IPS DF 4.7 (cell line): ENCODE data around the gene CFAP73.

Experiments used
- DNase-seq: peaks from one replicate; pipeline ENCODE4 v3.0.0-alpha.2; 2013; ENCODE audit warnings: low spot score; ENCODE audit errors: extremely low read depth

Gene CFAP73

DNA sequence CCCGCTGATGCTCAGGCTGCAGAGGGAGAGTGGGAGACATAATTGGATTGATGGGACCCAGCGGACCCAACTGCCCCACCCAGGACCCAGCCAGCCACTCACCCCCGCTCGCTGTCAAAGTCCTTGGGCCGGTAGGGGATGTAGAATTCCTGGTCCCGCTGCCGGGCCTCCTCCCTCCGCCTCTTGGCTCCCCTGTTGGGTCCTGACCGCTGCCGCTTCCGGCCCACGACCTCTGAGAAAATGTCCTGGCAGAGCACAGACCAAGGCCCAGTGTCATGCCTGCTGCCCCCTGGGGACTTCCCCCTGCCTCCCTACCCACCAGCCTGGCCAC, 13.5 kb downstream of the CFAP73 start:
- no peak for DNase-seq

DNA sequence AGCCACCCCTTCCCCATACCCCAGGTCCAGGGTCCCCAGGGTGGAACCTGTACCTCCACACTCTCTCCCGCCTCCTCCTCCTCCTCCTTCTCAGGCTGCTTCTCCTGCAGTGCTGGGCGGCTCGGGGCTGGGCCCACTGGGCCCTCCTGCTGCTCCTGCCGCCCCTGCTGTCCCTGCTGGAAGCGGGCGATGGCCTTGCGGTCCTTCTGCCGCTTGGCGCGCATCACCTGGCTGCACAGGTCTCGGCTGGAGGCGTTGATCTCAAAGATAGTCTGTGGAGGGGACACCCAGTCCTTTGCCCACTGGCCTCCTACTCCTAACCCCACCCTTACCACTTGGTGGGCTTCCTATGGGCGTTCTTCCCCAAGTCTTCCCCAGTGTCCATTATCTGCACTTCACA, 14.5 kb downstream of the CFAP73 start:
- no peak for DNase-seq

DNA sequence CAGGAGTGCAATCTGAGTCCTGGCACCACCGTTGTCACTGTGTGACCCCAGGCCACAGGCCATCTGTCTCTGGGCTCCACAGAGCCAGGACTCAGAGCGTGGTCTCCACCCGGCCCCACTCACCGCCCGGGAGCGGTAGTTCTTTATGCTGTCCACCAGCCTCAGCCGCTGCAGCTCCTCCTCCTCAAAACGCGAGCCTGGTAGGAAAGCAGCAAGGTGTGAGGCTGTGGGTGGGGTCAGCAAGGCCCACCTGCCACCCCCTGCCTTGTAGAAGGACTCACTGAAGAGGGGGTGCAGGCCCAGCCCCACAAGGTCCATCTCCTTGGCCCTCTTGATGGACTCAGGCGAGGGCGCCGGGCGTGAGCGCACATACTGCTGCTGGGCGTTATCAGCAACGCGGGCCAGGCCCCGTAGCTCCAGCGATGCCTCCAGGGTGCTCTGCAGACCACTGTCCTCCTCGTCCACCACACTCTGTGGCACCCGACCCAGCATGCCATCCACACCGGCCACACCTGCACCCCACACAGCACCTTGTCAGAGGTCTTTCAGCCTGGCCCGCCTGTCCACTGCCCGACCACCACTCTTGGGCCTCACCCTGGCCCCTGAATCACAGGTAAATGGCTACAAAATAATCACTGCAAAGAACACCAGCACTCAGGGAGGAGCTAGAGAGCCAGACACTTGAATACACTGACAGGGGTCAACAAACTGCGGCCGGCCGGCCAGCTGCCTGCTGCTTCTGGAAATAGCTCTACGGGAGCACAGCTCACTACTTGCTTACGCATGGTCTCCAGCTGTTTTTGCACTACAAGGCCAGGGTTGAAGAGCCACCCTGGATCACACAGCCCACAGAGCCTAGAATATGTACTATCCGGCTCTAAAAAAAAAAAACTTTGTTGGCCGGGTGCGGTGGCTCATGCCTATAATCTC, 16.3 kb downstream of the CFAP73 start:
- DNase-seq, result no peak

DNA sequence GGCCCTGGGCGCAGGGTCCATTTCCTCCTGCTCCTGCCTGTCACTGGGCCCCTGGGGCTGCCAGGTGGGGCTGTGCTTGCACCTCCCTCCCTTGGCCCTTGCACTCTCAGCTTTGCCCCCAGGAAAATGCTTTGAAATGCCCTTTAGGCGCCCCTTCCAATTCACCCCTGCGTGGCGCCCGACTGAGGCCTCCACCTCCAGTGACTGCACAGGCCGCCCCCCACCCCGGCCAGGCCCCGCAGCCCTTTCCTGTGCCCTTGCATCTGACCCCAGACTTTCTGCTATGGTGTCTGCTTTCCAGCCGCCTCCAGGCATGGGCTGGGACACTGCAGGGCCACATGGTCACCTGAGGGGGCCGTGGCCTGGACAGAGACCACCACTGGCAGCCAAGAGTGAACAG, 18.3 kb downstream of the CFAP73 start:
- no peak for DNase-seq

DNA sequence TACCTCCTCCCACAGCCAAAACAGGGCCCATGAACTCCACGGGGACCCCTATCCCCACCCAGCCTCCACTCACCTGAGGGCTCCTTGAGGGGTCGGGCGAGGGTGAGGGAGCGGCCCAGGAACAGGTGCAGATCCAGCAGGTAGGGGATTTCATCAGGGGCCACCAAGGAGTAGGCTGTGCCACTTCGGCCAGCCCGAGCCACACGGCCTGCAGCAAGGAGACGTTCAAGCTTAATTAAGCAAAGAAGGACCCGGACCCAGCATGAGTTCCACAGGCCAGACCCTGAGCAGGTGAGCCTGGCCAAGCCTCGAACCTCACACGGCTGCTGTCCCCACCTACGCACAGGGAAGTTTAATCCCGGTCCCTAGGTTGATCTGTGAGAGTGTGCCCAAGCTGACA, 20.2 kb downstream of the CFAP73 start:
- DNase-seq, result no peak

DNA sequence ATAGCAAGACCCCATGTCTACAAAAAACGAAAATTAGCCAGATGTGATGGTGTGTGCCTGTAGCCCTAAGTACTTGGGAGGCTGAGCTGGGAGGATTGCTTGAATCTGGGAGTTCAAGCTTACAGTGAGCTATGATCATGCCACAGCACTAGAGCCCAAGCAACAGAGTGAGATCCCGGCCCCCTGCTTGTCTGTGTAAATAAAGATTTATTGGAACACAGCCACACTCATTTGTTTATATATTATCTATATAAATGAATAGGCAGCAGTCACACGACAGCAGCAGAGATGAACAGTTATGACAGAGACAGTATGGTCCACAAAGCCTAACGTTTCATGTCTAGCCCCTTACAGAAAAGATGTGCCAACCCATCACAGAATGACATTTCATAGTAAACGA, 20.9 kb downstream of the CFAP73 start:
- DNase-seq, result no peak

DNA sequence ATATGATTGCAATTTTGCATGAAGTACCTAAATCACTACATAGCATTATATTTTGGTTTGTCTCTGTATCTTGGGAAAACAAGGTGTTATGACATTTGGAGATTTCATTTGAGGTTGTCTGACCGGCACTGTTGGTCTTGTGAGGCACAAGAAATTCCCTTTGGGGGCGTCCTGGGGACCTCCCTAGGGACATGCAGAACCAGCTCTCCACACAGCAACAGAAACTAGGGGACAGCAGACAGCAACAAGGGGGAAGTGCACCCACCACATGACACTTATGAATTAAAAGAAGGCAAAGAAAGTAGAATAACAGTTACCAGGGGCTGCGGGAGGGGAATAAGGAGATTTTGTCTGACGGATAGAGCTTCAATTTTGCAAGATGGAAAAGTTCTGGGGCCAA, 21.4 kb downstream of the CFAP73 start:
- DNase-seq, result no peak

DNA sequence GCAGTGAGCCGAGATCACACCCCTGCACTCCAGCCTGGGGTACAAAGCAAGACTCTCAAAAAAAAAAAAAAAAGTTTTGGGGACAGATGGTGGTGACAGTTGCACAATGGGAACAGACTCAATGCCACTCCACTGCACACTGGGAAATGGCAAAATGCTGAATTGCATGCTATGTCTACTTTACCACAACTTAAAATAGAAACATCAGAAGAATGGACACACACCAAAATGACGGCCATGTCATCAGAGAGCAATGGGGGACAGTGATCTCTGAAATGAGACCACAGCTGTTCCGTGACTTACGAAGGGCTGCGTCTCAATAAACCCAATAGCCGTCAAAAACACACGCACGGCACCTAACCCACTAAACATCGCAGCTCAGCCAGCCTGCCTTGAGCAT, 22.0 kb downstream of the CFAP73 start:
- DNase-seq, result no peak

DNA sequence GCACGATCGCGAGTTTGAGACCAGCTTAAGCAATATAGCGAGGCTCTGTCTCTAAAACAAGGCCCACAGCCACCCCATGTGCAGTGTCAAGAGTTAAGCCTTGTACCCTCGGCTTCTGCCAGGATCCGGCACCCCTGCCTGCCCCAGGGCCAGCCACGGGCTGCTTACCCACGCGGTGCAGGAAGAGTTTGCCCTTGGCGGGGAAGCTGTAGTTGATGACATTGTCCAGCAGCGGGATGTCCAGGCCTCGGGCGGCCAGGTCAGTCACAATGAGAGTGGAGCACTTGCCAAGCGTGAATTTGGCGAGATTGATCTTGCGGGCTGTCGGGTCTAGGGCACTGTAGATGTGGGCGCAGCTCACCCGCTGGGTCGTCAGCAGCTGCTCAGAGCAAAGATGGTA, 22.7 kb downstream of the CFAP73 start:
- no peak for DNase-seq

DNA sequence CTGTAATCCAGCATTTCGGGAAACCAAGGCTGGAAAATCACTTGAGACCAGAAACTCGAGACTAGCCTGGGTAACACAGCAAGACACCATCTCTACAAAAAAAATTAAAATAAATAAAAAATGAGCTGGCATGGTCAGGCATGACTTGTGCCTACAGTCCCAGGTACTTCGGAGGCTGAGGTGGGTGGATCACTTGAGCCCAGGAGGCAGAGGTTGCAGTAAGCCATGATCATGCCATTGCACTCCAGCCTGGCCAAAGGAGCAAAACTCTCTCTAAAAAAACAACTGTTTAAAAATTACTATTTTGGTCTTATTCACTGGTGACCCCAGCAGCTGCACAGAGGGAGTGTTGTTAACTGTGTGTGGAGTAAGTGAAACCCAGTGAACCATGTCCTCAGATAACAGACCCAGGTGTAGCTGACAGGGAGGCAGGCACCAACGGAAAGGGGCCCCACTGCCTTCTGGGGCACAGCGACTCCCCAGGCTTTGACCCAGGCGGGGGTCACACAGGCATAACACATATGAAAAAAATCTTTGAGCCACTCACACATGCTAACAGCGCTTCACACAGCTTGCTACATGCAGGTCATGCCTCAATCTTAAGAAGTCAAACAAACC, 23.7 kb downstream of the CFAP73 start:
- no peak for DNase-seq

DNA sequence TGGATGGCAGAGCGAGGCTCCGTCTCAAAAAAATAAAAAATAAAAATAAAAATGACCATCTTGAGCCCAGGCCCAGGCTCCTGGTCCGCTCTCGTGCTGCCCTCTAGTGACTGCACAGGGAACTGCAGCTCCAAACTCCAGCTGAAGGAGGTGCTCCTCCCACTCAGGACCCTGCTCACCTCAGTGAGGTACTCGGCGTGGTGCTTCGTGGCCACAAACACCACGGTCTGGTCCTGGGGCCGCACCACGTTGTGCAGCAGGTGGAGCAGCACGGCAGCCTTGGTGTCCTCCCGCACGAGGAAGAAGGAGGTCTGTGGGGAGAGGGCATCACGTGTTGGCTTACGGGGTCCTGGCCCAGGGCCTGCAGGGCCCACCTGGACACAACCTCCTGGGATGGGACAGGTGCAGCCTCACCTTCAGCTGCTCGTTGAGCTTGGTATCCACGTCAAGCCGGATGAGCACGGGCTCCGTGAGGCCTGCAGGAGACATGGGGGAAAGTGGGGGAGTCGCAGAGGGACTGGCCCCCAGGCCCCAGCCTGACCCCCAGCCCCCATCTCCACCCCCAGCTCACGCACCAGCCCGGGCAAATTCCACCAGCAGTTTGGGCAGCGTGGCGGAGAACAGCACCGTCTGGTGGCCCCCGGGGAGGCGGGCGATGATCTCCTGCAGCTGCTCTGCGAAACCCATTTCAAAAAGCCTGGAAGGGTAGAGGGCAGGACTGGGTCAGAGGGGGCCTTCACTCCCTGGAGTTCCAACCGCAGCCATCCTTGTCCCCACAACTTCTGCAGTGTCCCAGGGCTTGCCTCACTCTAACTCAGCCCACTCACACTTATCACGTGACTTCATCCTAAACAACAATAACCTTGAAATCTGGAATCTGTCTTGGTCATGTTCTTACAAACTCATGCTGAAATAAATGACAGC, 25.2 kb downstream of the CFAP73 start:
- DNase-seq, result no peak

DNA sequence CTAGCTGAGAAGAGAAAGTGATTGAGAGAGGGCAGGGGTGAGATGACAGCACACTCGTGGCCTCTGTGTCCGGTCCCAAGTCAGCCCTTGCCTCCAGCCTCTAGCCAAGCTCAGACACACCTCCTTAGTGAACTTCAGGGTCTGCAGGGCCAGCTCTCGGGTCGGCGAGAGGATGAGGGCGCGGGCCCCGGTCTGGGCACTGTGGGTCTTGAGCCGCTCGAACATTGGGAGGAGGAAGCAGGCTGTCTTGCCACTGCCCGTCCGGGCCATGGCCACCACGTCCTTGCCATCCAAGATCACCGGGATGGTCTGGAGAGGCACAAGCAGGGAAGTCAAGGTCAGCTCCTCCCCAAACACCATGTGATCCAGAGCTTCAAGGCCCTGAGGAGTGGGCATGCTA, 29.5 kb downstream of the CFAP73 start:
- DNase-seq, result no peak

DNA sequence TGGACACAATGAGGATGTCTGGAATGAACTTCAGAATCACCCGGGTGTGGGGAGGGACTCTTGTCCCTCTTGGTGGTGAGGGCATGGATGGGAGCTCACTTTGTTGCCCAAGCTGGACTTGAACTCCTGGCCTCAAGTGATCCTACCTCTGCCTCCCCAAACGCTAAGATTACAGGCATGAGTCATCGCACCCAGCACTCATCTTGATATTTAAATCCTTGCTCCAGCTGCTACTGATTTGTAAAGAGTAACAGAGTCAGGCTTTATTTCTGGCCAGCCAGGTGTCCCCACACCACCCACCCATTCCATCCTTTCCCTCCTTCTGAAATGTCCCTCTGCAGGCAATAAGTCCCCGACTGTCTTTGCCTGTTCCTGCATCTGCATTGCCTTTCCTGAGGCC, 30.8 kb downstream of the CFAP73 start:
- DNase-seq, result no peak

DNA sequence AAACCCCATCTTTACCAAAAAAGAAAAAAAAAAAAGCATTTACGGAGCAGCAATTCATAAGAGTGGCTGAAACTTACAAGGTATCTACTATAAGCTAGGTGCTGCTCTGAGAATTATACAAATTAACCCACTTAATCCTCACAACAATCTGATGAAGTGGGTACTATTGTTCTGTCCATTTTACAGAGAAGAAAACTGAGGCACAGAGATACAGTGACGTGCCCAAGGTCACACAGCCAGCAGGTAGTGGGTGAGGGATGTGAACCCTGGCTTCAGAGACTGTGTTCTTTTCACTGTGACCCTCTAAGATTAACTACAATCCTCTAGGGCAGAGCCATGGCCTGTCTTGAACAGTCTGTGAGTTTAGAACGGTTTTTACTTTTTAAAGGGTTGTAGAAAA, 32.5 kb downstream of the CFAP73 start:
- DNase-seq, result no peak

DNA sequence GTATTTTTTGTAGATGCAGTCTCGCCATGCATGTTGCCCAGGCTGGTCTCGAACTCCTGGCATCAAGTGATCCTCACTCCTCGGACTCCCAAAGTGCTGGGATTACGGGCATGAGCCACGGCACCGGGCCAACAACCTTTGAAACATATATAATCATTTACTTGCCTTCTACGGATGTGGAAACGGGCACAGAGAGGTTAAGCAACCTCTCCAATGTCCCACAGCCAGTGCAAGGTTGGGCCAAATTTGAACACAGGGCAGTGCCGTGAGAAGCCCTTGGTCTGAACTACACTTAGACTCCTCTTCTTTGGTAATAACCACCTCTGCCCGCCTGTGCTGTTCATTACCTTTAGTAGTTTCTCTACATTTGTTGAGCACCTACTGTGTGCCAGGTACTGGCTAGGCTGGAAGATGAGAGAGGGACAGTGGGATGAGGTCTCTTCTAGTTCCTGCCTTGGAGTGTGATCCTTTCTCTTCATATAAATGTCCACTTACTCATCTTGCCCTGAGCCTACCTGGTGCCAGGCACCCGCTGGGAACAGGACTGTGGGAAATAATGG, 33.6 kb downstream of the CFAP73 start:
- no peak for DNase-seq

DNA sequence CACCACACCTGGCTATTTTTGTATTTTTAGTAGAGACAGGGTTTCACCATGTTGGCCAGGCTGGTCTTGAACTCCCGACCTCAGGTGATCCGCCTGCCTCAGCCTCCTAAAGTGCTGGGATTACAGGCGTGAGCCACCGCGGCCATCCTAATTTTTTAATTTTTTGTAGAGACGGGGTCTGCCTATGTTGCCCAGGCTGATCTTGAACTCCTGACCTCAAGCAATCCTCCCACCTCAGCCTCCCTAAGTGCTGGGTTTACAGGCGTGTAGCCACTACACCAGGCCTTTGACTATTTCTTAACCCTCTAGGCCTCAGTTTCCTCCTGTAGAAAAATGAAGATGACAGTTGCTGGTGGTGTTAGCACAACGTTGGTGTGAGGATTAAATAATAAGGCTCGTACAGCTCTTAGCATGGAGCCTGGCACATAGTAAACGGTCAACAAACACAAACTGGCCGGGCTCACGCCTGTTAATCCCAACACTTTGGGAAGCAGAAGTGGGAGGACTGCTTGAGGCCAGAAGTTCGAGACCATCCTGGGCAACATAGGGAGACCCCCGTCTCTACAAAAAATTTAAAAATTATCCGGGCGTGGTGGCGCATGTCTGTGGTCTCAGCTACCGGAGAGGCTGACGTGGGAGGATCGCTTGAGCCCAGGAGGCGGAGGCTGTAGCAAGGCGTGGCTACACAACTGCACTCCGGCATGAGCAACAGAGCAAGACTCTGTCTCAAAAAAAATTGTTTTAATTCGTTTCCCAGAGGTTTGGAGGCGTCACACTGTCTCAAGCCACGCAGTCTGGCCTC, 34.8 kb downstream of the CFAP73 start:
- no peak for DNase-seq

DNA sequence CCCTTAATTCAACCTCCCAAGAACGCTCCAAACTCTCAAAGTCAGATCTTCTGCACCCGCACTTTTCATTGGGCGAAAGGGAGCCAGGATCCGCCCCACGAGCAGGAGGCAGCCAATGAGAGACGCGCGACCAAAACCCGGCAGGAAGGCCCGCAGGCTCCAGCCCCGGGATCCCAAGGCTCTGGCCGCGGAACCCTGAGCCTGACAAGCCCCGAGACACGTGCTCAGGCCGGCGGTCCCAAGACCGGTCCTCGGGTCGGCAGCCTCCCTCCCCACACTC, 35.3 kb downstream of the CFAP73 start:
- no peak for DNase-seq

DNA sequence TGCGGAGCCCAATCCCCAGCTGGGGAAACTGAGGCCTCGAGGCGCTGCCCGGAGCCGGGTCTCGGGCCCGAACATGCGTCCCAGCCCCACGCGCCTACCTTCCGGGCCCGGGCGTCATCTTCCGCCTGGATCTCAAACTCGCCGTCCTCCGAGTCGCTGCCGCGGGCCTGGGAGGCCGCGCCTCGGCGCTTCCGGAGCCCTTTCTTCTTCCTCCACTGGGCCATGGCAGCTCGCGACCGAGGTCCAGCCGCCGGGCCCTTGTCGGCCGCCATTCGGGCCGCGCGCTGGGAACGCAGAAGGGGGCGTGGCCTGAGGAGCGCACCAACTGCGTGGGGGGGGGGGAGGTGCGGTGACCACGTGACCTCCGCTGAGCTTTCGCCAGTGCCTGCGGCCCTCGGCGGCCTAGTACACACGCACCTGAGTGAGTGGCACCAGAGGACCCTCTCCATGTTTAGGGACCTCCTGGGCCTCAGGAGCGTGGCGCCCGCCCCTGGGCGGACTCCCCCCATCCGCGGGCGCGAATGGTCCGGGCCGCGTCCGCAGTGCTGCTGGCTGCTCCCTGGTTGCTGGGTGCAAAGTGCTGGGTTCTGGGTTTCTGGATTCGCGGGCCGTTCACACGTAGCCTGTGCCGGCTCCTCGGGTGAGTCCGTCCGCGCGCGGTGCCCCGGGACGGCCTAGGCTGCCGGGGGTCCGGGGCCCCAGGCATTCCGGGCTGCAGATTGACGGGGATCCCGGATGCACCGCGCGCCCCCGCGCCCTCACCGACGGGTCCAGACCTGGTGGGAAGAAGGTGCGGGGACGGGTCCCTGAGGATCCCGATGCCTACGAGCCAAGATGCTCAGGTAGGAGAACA, 35.9 kb downstream of the CFAP73 start, which contains the start of the genes DDX54 and RITA1:
Gene DDX54 (minus strand): TSS at position 299 of the 853 bp plus-strand sequence. CDS start 27 bp downstream, at position 272.
Gene RITA1 (plus strand): TSS at position 542 of the 853 bp plus-strand sequence. CDS start 1,026 bp downstream, outside the sequence.
- DNase-seq, result no peak

DNA sequence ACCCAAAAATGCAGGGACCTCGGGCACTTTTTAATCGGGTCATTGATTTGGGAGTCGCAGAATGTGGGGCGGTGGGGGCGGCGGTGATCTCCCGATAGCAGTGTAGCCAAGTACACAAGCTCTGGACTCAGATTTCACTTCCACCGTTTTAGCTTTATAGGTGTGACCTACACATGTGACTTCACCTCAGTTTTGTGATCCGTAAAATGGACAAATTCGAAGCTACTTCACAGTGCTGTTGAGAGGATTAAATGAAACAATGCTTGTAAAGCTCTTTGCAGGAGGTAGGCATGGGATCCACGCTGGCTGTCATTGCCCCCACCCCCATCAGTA, 36.5 kb downstream of the CFAP73 start:
- no peak for DNase-seq

DNA sequence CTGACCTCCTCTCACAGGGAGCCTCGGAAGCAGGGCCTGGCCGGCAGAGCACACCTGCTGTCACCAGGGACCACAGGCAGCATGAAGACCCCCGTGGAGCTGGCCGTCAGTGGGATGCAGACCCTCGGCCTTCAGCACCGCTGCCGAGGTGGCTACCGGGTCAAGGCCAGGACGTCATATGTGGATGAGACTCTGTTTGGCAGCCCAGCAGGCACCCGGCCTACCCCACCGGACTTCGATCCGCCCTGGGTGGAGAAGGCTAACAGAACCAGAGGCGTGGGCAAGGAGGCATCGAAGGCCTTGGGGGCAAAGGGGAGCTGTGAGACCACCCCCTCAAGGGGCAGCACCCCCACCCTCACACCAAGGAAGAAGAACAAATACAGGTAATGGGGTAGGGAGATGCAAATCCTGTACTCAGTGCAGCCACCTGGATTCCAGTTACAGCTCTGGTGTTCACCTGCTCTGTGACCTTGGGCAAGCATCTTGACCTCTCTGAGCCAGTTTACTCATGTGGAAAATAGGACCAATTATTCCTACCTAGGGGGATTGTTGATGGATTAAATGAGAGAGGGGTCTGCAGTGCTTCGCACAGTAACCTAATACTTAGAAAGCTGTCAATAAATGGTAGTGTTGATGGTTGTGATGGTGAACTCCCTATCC, 37.3 kb downstream of the CFAP73 start:
- no peak for DNase-seq
